ENCODE results near the gene GRK5.
"Not testable (repeated sequence)": the region's sequence is repeated elsewhere in the genome, so short reads cannot be mapped to it uniquely, and the experiment has no call there.

GRK5 gene

DNA sequence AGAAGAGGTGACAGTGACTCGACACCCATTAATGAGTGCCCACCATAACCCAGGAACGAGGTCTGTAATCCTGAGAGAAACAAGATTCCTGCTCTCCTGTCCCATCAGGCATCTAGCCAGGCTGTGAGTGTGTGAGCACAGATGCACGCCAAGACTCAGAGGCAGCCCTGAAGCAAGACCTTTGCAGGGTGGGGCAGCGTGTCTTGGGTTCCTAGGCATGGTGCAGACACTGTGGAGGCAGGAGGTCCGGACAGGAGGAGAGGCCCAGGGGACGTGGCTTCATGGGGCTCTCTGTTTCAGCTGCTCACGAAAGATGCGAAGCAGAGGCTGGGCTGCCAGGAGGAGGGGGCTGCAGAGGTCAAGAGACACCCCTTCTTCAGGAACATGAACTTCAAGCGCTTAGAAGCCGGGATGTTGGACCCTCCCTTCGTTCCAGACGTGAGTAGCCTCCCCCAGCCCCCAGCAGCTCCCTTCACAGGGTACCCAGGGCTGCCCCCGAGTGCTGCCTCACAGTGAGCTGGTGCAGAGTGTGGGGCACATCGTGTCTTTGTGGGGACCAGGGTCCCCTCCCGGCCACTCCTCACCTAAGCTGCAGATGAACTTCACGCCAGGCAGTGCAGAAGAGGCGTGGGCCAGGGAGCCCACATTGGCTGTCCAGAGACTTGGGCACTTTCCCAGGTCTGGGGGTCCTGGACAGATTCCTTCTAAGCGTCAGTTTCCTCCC is 240.6 kb downstream of the GRK5 start:
- no peak for DNase-seq

DNA sequence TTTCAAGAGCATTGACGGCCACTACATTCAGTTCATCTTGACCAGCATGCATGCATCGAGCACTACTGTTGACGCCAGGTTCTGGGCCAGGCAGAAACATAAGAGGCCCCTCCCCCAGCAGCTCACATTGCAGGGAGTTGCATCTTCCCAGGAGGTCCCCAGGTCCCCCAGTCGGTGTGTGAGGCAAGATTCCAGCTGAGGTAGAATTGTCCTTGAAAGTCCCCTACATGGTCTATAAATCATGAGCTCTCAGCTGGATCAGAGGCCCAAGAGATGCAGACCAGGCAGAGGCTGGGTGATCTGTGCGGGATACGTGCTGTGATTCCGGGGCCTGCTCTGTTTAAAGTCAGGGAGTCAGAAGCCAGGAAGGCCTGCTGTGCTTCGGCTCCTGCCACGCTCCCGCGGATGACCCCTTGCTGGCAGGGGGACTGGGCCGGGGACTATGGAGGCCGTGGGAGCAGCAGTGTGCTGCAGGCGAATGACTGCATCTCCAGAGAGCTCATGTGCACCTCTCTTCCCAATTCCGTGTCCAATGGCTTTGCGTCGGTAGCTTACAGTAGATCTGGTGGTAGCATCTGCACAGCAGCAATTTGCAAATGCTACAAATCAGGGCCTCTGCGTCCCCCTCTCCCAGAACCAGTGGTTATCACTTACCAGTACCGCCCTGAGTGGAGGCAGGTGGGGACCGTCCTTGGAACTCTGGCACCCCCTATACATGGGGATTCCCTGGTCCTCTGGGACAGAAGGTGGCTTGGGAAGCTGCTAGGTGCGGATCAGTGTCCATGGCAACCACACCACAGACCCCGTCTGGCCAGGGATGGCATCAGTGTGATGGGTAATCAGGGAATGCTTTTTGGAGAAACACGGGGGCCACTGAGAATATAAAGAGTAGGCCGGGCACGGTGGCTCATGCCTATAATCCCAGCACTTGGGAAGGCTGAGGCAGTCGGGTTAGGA is 241.5 kb downstream of the GRK5 start:
- no peak for DNase-seq

DNA sequence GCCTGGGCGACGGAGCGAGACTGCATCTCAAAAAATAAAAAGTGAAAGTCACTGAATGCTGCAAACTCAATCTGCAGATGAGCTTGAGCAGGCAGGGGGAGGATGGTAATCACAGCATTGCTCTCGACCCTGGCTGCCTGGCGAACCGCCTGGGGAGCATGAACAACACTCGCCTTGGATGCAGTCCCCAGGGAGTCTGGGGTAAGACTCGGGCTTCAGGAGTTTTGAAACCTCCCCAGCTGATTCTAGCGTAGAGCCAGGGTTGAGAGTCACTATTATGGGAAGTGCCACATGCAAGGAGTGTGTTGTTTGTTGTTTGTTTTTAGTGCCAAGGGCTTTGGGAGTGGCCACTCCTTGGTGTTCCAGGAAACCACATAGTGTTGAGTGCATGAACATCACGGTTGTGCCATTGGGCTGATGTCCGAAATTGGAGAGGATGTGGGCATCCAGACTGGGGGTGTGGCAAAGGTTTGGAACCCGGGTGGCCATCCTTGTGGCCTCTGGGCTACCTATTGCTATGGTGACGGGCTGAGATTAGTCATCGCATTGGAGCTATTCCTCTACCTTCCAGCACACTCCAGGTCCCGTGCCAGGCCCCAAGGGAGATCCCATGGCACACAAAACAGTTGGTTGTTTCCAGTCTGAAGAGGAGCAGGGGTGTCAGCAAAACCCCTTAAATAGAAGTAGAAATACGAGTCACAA is 242.5 kb downstream of the GRK5 start:
- DNase-seq = no peak

DNA sequence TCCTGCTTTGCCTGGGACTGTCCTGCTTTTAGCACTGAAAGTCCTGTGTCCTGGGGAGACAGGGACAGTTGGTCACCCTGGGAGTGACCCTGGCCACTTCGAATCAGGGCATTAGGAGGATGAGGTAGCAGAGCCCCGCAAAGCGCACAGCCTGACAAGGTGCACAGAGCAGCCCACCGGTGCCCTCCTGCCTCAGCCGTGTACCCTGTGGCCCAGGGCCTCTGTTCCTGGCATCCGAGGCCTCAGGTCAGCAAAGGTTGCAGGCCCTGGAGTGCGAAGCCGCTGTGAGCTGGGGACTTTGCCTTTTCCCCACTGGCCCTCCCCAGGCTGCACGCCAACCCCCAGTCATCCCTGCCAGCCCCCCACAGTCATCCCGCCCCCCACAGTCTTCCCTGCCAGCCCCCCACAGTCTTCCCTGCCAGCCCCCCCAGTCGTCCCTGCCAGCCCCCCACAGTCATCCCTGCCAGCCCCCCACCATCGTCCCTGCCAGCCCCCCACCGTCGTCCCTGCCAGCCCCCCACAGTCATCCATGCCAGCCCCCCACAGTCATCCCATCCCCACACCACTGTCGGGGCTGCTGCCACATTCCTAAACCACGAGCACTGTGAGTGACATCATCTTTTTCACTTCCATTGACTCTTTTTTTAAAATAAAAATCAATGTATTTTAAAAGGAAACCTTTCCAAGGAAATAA is 243.4 kb downstream of the GRK5 start:
- no peak for DNase-seq

DNA sequence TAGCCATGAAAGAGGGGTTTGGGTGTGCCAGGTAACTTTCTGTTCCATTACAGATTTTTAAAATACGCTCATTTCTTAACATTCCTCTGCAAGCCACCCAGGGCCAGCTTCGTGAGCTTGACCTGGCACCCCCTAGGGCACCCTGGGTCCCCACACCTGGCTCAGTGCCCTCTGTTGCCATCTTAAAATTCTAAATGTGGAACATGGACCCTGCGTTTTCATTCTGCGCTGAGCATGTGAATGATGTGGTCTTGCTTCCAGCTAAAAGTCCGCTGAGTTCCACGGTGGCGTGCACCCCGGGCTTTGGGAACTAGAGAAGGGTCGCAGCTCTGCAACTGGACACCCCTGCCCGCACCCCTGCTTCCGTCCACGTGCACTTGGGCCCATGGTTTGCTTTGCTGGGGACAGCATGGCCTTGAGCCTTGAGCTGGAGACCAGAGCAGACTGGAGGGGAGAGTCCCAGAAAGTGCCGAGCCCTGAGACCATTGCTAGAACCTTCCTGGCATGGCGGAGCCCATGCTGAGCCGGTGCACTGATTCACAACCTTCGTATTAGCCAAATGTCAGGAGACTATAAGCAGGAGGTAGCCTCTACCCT is 244.0 kb downstream of the GRK5 start:
- DNase-seq = no peak

DNA sequence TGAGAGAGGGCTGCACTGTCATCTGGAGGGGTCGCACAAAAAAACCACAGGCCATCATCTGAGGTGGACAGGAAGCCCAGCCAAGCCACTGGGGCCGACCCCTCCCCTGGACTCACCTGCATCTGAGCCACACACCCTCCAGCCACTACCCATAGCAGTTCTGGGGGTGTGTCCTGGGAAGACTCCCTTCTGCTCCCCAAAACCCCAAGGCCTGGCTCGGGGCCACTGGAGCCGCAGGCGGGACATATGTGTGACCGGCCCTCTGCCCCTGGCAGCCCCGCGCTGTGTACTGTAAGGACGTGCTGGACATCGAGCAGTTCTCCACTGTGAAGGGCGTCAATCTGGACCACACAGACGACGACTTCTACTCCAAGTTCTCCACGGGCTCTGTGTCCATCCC is 245.0 kb downstream of the GRK5 start:
- no peak for DNase-seq

DNA sequence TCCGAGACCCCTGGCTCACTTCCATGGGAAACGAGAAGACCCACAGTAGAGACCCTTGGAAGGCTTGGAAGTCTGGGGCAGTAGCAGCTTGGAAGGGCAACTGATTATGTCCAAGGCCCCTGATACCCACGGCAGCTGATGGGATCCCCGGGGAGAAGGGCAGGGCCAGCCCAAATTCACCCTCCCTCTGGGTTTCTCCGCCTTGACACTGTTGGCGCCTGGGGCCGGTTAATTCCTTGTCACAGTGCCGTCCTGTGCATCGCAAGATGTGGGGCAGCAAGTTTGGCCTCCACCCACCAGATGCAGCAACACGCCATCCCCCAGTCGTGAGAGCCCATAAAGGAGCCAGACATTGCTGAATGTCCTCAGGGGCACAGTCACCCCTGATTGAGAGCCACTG is 245.9 kb downstream of the GRK5 start:
- DNase-seq = no peak

DNA sequence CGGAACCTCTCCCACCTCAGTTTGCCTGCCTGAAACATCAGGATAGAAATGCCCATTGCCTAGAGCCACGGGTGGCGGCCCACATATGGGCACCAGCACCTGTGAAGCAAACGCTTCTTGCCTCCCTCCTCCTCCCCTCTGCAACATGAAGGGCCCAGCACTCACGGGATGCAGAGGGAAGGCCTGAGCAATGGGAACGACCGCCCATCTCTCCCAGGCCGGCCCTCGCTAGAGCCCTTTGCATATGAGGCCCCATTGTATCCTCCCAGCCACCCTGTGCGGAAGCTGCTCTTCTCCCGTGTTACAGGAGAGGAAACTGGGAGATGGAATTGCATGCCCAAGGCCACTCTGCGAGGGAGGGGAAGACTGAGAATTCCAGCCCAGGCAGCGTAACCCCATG is 246.9 kb downstream of the GRK5 start:
- no peak for DNase-seq

DNA sequence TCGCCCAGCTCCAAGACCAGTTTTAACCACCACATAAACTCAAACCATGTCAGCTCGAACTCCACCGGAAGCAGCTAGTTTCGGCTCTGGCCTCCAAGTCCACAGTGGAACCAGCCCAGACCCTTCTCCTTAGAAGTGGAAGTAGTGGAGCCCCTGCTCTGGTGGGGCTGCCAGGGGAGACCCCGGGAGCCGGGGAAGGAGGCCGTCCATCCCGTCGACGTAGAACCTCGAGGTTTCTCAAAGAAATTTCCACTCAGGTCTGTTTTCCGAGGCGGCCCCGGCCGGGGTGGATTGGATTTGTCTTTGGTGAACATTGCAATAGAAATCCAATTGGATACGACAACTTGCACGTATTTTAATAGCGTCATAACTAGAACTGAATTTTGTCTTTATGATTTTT is 247.6 kb downstream of the GRK5 start:
- DNase-seq = no peak

DNA sequence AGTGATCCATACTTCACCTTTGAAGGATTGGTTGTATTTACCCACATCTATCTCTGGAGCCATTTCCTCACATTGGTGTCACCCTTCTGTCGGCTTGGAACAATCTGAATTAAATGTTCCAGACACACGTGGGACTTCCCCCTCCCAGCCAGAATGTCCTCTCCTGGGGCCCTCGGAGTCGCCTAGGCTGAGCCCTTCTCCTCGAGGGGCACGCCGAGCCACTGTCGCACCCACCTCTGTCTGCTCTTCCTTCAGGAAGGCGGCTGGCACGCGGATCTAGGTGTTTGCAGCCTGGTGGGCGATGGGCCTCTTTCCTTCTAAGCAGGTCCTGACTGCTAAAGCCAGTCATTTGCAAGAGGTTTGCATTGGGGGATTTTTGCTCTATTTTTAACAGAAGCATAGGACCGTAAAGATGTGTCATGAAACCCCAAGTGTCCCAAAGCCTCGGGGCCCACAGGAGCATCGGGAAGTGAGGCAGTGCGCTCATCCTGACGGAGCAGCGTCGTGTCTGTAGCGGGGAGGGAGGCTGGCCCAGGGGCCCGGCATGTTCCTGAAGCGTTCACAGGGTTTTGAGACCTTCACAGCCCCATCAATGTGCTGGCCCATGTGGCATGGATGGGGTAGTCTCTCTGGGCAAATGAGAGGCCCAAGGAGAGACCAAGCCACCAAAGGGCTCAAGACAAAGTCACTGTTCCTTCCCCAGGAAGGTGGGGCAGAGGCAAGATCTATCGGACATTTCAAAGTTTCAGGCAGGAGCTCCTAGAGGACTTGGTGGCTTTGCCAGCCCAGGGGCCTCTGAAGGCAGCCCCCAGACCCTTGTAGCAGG is 248.5 kb downstream of the GRK5 start:
- DNase-seq = no peak

DNA sequence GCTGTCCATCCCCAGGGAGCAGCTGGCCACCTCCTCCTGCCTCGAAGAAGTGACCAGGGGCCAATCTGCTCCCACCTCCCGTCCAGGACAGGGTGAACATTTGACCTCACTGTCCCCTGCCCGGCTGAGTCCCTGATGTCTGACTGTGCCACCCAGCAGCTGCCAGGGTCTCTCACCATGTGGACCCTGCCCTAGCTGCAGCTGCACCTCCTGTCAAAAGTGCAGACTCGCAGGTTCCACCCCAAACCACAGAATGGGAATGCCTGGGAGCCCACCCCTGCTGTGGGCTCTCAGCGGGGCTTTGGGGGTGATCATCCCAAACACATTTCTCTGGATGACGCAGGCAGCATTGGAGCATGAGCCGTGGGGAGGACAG is 249.1 kb downstream of the GRK5 start:
- DNase-seq = no peak

DNA sequence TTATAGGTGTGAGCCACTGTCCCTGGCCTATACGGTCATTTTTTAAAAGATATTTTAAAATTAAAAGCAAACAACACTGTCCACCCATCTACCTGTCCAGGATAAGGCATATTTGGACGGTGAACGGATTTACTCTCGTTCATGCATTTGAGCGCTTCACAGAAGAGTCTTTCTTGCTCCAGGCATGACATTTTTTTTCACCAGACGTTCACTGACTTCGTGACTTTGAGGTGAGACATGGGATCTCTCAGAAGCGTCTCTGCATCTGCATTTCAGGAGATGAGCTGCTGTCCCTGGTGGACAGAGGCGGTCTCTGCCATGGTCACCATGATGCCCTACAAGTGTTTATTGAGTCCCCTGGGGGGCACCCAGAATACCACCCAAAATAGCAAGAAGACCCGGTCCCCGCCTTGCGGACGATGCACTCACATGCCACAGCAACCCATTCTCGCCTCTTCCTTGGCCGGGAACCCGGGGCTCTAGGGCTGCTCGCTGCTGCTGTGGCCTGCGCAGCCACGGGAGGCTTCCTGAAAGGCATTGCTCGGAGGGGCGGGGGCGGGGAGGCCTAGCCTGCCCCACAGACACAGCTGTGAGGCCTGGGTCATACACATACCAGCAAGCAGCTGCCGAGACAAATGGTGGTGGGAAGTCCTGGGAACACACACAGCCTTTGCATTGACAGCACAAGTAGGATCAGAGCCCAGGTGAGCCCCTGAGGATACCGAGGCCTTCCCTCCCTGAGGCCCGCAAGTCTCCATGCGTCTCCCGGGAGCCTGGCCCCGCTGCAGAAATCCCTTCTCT is 250.8 kb downstream of the GRK5 start:
- no peak for DNase-seq

DNA sequence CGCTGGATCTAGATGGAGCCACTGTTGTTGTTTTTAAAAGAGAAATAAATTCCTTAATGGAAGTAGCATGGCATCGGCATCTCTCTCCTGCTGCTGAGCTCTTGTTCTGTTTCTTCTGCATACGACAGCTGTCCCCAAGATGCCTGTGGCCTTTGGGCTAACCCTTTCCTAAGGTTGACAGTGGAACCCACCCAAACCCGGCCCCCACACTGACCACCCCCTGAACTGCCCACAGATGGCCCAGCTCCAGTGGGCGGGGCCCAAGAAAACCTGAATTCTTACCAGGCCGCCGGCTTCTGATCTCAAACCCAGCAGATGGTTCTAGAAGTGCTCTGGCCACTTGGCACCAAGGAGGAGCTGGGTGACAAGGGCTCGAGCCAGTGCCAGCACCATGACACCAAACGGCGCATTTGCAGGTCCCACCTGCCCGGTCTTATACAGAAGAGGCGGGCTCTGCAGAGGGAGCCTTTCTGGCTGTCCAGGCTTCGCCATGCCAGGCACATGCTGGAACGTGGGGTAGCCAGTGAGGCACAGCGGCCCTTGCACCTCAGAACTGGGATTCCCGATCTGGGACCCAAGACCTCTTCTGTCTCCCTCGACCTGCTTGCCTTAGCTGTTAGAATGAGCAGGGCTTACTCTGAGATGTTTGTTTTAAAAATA is 252.4 kb downstream of the GRK5 start:
- DNase-seq = no peak

DNA sequence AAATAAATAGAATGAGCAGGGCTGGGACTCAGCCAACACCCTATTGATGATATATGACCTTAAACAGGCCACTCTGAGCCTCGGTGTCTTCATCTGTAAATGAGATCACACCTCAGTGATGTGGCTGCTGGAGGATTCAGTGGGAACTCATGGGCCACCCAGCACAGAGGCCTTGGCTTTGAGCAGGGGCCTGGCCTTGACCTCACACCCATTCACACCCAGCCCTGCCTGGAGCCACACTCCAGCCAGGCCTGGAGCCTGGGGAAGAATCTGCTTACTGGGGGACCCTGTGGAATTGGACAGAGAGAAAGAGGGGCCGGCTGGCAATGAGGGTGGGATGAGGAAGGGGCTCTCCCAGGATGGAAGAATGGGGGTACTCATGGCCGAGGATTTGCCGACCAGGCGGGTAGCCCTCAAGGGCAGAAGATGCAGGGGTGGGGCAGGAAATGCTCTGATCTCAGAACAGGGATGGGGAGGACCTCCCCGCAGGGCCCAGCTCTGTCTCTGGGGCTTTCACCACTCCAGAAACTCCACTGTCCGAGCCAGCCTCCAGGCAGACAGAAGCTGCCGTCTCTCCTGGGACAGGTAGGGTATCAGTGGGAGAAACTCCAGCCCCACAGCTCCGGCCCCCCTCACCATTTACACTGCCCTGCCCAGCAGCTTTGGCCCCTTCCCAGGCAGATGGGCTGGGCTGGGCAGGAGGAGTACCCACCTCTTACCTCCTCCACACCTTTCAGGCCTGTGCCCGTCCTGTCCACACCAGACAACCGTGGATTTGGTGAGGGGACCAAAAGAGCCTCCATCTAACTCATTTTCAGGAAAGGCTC is 253.2 kb downstream of the GRK5 start:
- no peak for DNase-seq

DNA sequence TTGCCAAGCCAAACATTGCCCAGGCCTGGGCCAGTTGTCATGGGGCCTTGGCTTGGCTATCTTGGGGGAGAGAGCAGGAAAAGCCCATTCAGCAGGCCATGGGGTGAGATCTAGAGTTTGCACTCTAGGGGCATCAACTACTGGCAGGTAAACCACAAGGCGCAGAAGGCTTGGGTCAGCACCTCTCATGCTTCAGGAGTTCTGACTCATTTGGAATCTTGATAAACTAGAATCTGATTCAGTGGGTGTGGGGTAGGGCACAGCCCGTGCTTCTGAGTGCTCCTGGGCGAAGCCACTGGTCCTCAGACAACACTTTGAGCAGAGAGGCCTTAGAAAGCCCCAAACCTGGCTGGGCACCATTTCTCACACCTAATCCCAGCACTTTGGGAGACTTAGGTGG is 254.0 kb downstream of the GRK5 start:
- no peak for DNase-seq

DNA sequence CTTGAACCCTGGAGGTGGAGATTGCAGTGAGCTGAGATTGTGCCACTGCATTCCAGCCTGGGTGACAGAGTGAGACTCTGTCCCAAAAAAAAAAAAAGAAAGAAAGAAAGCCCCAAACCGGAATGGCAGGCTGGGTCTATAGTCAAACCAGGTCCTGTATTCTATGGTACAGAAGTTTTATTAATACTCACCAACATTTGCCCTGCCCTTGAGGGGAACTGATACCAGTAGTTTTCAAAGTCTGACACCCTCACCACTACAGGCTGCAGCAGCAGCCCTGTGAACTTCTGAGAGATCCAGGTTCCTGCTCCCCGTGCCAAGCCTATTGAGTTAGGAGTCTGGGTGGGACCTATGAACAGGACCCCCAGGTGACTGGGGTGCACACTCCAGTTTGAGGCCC is 254.6 kb downstream of the GRK5 start:
- no peak for DNase-seq

DNA sequence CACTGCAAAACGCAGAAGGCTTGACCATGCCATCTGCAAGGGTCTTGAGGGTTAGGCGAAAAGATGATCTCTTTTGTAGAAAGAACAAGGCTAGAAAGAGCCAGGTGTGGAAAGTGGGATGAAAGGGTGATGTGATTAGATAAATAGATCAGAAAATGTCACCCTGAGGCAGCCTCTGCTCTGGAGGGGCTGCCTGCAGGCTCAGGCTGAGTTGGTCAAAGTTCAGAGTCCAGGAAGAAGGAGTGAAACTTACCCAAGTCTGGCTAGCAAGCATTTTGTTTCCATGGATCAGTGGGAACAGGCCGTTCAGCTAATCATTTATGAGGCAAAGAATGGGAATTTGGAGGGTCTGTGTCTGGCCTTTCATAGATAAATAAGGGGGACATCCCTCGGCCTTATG is 255.4 kb downstream of the GRK5 start:
- DNase-seq = no peak

DNA sequence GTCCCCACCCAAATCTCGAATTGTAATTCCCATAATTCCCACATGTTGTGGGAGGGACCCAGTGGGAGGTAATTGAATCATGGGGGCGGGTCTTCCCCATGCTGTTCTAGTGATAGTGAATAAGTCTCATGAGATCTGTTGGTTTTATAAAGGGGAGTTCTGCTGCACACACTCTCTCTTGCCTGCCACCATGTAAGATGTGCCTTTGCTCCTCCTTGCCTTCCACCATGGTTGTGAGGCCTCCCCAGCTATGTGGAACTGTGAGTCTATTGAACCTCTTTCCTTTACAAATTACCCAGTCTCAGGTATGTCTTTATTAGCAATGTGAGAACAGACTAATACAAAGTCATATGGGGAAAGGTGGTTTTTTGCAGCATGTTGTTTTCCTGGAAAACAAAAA is 255.8 kb downstream of the GRK5 start:
- DNase-seq = not testable (repeated sequence)

DNA sequence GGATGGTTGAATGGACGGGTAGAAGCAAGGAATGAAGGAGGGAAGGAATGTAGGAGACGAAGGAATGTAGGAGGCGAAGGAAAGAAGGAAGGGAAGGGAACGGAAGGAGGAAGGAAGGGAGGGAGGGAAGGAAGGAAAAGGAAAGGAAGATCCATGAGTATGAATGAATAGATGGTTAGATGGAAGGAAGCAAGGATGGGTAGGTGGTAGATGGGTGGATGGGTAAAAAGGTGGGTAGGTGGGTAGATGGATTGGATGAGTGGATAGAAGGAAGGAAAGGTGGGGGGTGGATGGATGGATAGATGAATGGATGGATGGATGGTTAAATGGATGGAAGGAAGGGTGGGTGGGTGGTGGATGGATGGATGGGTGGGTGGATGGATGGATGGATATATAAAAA is 257.7 kb downstream of the GRK5 start:
- no peak for DNase-seq
